Measurements from ENCODE around the gene FZR1.

GRCh38 chr19:3530389-3530788 is 24.3 kb downstream of the FZR1 start:
- TF ChIP-seq CTCF (conservative IDR thresholded peaks at IDR 0.05; ENCODE audit: low read depth in 2 of 2) (no peak), EZH2 (IDR thresholded peaks at IDR 0.05; ENCODE audit: low read depth, unreplicated experiment) (no peak), POLR2AphosphoS5 (IDR thresholded peaks at IDR 0.05; ENCODE audit: low read depth) (no peak), EZH2phosphoT487 (IDR thresholded peaks at IDR 0.05; ENCODE audit: unreplicated experiment) (no peak), REST (IDR thresholded peaks at IDR 0.05; ENCODE audit: unreplicated experiment) (no peak), ZNF331 (CRISPR knock-in tag; IDR thresholded peaks at IDR 0.05; ENCODE audit: low read depth) (no peak)
